HepG2 (cell line): Measurements from ENCODE around the gene SARNP. TPM values are rescaled to one million over a fixed set of nuclear protein-coding genes. Genes with fewer than 3 reads are reported as not detected.

Experiments
- ARNTL ChIP-seq: sonication (generic); formaldehyde crosslinking; IDR thresholded peaks from 2 replicates; pipeline ENCODE4 v1.4.0; 2020; ENCODE audit warnings: mild to moderate bottlenecking, missing genetic modification reagents
- CREM ChIP-seq, 2 experiments: sonication (generic) in 1 of 2; formaldehyde crosslinking in 1 of 2; IDR thresholded peaks; 2 replicates each; pipeline versions ENCODE4 v1.4.0 to v1.6.1; 2016 to 2020; ENCODE audit warnings: antibody characterized with exemption in 1 of 2, mild to moderate bottlenecking in 1 of 2, missing genetic modification reagents in 1 of 2
- DMAP1 ChIP-seq: IDR thresholded peaks from 2 replicates; pipeline ENCODE4 v1.6.1; 2016
- DR1 ChIP-seq: sonication (generic); formaldehyde crosslinking; IDR thresholded peaks from 2 replicates; pipeline ENCODE4 v1.8.0; 2021; ENCODE audit warnings: mild to moderate bottlenecking, missing genetic modification reagents, inconsistent platforms
- KMT2B ChIP-seq: IDR thresholded peaks from 2 replicates; pipeline ENCODE4 v1.6.1; 2016; ENCODE audit warnings: missing genetic modification reagents, missing compliant biosample characterization
- MXI1 ChIP-seq: IDR thresholded peaks from 3 replicates; pipeline ENCODE4 v1.6.1; 2012; ENCODE audit warnings: low read depth, low read length, inconsistent platforms, borderline replicate concordance
- NONO ChIP-seq, 2 experiments: fragments of 450-650 bp in 1 of 2; sonication (generic) in 1 of 2; formaldehyde crosslinking in 1 of 2; IDR thresholded peaks in 1 of 2; conservative IDR thresholded peaks in 1 of 2; 2 replicates each; pipeline versions ENCODE4 v1.6.1 to v1.8.0; 2017 to 2022; ENCODE audit warnings: mild to moderate bottlenecking in 1 of 2, missing genetic modification reagents in 1 of 2, moderate library complexity in 1 of 2
- PCBP1 ChIP-seq: fragments of 200-400 bp; formaldehyde crosslinking; IDR thresholded peaks from 2 replicates; pipeline ENCODE4 v1.6.1; 2017; ENCODE audit warnings: mild to moderate bottlenecking, low read depth, low read length, borderline replicate concordance
- RXRA ChIP-seq: sonication (generic); formaldehyde crosslinking; IDR thresholded peaks from 2 replicates; pipeline ENCODE4 v1.5.1; 2020; ENCODE audit warnings: missing genetic modification reagents
- SIN3A ChIP-seq: IDR thresholded peaks from 2 replicates; pipeline ENCODE4 v1.6.1; 2011; ENCODE audit warnings: low read depth, mild to moderate bottlenecking, control low read depth, low read length, borderline replicate concordance
- TSC22D2 ChIP-seq: sonication (generic); formaldehyde crosslinking; IDR thresholded peaks from 2 replicates; pipeline ENCODE4 v1.5.1; 2020; ENCODE audit warnings: missing genetic modification reagents, mild to moderate bottlenecking, borderline replicate concordance
- ZBTB14 ChIP-seq: sonication (generic); formaldehyde crosslinking; IDR thresholded peaks from 2 replicates; pipeline ENCODE4 v1.4.0; 2020; ENCODE audit warnings: missing genetic modification reagents
- ZBTB21 ChIP-seq: sonication (generic); formaldehyde crosslinking; IDR thresholded peaks from 2 replicates; pipeline ENCODE4 v1.4.0; 2020; ENCODE audit warnings: missing genetic modification reagents
- ZMAT3 ChIP-seq: sonication (generic); formaldehyde crosslinking; conservative IDR thresholded peaks from 2 replicates; pipeline ENCODE4 v1.7.0; 2021; ENCODE audit warnings: missing genetic modification reagents
- ZNF136 ChIP-seq: sonication (generic); formaldehyde crosslinking; IDR thresholded peaks from 2 replicates; pipeline ENCODE4 v1.8.1; 2022; ENCODE audit warnings: low read depth, mild to moderate bottlenecking, moderate library complexity, missing genetic modification reagents
- ZNF598 ChIP-seq: sonication (generic); formaldehyde crosslinking; IDR thresholded peaks from 2 replicates; pipeline ENCODE4 v1.5.1; 2020; ENCODE audit warnings: mild to moderate bottlenecking, missing genetic modification reagents, borderline replicate concordance
- polyA plus RNA-seq, 8 experiments: library from polyadenylated mRNA; depleted of rRNA in 3 of 8; stranded (reverse) in 7 of 8; unstranded in 1 of 8; fragments of >200 nt; fragmentation: Illumina TruSeq in 4 of 8; extraction: Trizol in 4 of 8; gene quantifications; 2 replicates each; pipeline versions ENCODE4 v1.2.1 to v1.2.3, GENCODE V29; 2011 to 2016; ENCODE audit warnings: low read depth in 4 of 8, missing spikeins in 1 of 8, mixed read lengths in 1 of 8; ENCODE audit not compliant: insufficient read depth in 1 of 8
- total RNA-seq, 5 experiments: library from RNA; depleted of rRNA; stranded (reverse); fragments of >200 nt; fragmentation: Illumina TruSeq; extraction: Trizol; gene quantifications; 2 replicates each; pipeline ENCODE4 v1.2.3, GENCODE V29; 2016; ENCODE audit warnings: low read depth in 1 of 5
- TF ChIP-seq, protein P1 (sequence below): sonication (generic); formaldehyde crosslinking; IDR thresholded peaks from 2 replicates; pipeline ENCODE4 v1.9.0; 2021; ENCODE audit warnings: mild to moderate bottlenecking, missing genetic modification reagents
- TF ChIP-seq, protein P2 (sequence below): sonication (generic); formaldehyde crosslinking; IDR thresholded peaks from 2 replicates; pipeline ENCODE4 v1.4.0; 2020; ENCODE audit warnings: missing genetic modification reagents, borderline replicate concordance

SARNP gene
- total and polyA plus RNA-seq, 2 of the 13 experiments (the other 11 are each of a cell fraction or from before 2014, with no cell fraction given), result 59.0 to 95.4 TPM

- TF ChIP-seq, protein P1, sequence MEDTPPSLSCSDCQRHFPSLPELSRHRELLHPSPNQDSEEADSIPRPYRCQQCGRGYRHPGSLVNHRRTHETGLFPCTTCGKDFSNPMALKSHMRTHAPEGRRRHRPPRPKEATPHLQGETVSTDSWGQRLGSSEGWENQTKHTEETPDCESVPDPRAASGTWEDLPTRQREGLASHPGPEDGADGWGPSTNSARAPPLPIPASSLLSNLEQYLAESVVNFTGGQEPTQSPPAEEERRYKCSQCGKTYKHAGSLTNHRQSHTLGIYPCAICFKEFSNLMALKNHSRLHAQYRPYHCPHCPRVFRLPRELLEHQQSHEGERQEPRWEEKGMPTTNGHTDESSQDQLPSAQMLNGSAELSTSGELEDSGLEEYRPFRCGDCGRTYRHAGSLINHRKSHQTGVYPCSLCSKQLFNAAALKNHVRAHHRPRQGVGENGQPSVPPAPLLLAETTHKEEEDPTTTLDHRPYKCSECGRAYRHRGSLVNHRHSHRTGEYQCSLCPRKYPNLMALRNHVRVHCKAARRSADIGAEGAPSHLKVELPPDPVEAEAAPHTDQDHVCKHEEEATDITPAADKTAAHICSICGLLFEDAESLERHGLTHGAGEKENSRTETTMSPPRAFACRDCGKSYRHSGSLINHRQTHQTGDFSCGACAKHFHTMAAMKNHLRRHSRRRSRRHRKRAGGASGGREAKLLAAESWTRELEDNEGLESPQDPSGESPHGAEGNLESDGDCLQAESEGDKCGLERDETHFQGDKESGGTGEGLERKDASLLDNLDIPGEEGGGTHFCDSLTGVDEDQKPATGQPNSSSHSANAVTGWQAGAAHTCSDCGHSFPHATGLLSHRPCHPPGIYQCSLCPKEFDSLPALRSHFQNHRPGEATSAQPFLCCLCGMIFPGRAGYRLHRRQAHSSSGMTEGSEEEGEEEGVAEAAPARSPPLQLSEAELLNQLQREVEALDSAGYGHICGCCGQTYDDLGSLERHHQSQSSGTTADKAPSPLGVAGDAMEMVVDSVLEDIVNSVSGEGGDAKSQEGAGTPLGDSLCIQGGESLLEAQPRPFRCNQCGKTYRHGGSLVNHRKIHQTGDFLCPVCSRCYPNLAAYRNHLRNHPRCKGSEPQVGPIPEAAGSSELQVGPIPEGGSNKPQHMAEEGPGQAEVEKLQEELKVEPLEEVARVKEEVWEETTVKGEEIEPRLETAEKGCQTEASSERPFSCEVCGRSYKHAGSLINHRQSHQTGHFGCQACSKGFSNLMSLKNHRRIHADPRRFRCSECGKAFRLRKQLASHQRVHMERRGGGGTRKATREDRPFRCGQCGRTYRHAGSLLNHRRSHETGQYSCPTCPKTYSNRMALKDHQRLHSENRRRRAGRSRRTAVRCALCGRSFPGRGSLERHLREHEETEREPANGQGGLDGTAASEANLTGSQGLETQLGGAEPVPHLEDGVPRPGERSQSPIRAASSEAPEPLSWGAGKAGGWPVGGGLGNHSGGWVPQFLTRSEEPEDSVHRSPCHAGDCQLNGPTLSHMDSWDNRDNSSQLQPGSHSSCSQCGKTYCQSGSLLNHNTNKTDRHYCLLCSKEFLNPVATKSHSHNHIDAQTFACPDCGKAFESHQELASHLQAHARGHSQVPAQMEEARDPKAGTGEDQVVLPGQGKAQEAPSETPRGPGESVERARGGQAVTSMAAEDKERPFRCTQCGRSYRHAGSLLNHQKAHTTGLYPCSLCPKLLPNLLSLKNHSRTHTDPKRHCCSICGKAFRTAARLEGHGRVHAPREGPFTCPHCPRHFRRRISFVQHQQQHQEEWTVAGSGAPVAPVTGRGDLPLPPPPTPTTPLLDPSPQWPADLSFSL (CRISPR knock-in tag), result peak; percentile 93
- TF ChIP-seq SIN3A, result peak; percentile 78; the same call in 1 of the 2 replicates
- TF ChIP-seq DMAP1 (CRISPR knock-in tag), result peak; percentile 10; the same call in 1 of the 2 replicates
- no peak for TF ChIP-seq ARNTL
- TF ChIP-seq PCBP1, result 0 out of 2 replicates have a peak, but pooled peaks have one; percentile 68
- no peak for TF ChIP-seq DR1 (CRISPR knock-in tag)
- TF ChIP-seq TSC22D2 (CRISPR knock-in tag), result peak; percentile 54; the same call in 1 of the 2 replicates
- TF ChIP-seq RXRA (CRISPR knock-in tag), result 0 out of 2 replicates have a peak, but pooled peaks have one; percentile 45
- TF ChIP-seq KMT2B, result peak; percentile 20; the same call in 1 of the 2 replicates
- 0 out of 2 replicates have a peak, but pooled peaks have one; percentile 18 for TF ChIP-seq ZNF598 (CRISPR knock-in tag)
- TF ChIP-seq ZBTB21 (CRISPR knock-in tag), result peak; percentile 62
- no peak for TF ChIP-seq NONO (IDR thresholded peaks at IDR 0.05)
- peak; percentile 56; the same call in 1 of the 2 replicates for TF ChIP-seq NONO (CRISPR knock-in tag; conservative IDR thresholded peaks at IDR 0.05)
- peak; percentile 20; the same call in 1 of the 3 replicates for TF ChIP-seq MXI1
- TF ChIP-seq, protein P2, sequence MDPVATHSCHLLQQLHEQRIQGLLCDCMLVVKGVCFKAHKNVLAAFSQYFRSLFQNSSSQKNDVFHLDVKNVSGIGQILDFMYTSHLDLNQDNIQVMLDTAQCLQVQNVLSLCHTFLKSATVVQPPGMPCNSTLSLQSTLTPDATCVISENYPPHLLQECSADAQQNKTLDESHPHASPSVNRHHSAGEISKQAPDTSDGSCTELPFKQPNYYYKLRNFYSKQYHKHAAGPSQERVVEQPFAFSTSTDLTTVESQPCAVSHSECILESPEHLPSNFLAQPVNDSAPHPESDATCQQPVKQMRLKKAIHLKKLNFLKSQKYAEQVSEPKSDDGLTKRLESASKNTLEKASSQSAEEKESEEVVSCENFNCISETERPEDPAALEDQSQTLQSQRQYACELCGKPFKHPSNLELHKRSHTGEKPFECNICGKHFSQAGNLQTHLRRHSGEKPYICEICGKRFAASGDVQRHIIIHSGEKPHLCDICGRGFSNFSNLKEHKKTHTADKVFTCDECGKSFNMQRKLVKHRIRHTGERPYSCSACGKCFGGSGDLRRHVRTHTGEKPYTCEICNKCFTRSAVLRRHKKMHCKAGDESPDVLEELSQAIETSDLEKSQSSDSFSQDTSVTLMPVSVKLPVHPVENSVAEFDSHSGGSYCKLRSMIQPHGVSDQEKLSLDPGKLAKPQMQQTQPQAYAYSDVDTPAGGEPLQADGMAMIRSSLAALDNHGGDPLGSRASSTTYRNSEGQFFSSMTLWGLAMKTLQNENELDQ (CRISPR knock-in tag), result no peak; the same call in 1 of the 2 replicates
- peak; percentile 93 for TF ChIP-seq ZBTB14 (CRISPR knock-in tag)
- TF ChIP-seq ZNF136 (CRISPR knock-in tag), result 0 out of 2 replicates have a peak, but pooled peaks have one; percentile 32
- TF ChIP-seq CREM (IDR thresholded peaks at IDR 0.05), result peak; percentile 77
- no peak for TF ChIP-seq CREM (CRISPR knock-in tag; IDR thresholded peaks at IDR 0.05)
- TF ChIP-seq ZMAT3 (CRISPR knock-in tag), result peak; percentile 62; the same call in 1 of the 2 replicates
Observed at GRCh38 chr12:55830601-55831446, 13.3 kb upstream of the SARNP start (continued).
